D721Med (cell line): ENCODE measurements around the gene CTCFL.

Source experiments
- DNase-seq: peaks from one replicate; pipeline ENCODE4 v3.0.0; 2011; ENCODE audit warnings: low spot score; ENCODE audit not compliant: insufficient read length
- FAIRE-seq: peaks from 2 replicates; lab custom pipeline; 2011; peaks lifted over from hg19 to GRCh38; lab: Jason Lieb, UNC
- CTCF ChIP-seq: IDR thresholded peaks from 2 replicates; pipeline ENCODE4 v1.5.1; 2012; ENCODE audit warnings: mild to moderate bottlenecking, control low read depth; ENCODE audit not compliant: insufficient read depth; ENCODE audit errors: missing control alignments

The CTCFL gene

GRCh38 chr20:57553376-57554018 is 28.6 kb upstream of the CTCFL start:
- no peak for TF ChIP-seq CTCF
- FAIRE-seq (no peak), DNase-seq (no peak)

GRCh38 chr20:57552471-57552870 is 27.5 kb upstream of the CTCFL start:
- FAIRE-seq = no peak
- DNase-seq = no peak
- TF ChIP-seq CTCF = no peak

GRCh38 chr20:57548177-57549058 is 23.5 kb upstream of the CTCFL start:
- TF ChIP-seq CTCF = no peak
- no peak for FAIRE-seq
- DNase-seq = no peak

- FAIRE-seq = no peak
- TF ChIP-seq CTCF = no peak
- no peak for DNase-seq
These were observed 22.2 kb upstream of the CTCFL start for GRCh38 chr20:57546956-57547649.

GRCh38 chr20:57545927-57546662 is 21.2 kb upstream of the CTCFL start:
- no peak for DNase-seq
- no peak for TF ChIP-seq CTCF
- no peak for FAIRE-seq

GRCh38 chr20:57544838-57545564 is 20.1 kb upstream of the CTCFL start:
- DNase-seq (no peak), FAIRE-seq (no peak)
- no peak for TF ChIP-seq CTCF
